Activated naive CD8-positive, alpha-beta T cell treated with anti-CD3 and anti-CD28 coated beads, Interleukin-2, amount 50 U/mL, for 24 hours (primary cell): ENCODE measurements around the gene FRG2B.
"Not testable (repeated sequence)": the region's sequence is repeated elsewhere in the genome, so short reads cannot be mapped to it uniquely, and the experiment has no call there.

ENCODE experiments used
- ATAC-seq: fragments of 150-1000 bp; cut with Tn5 transposase; one replicate; pipeline ENCODE4 v1.10.0; 2021
- DNase-seq: peaks from one replicate; pipeline ENCODE4 v3.0.0; 2021
- H3K27ac Mint-ChIP-seq: one replicate; pipeline ENCODE4 v1.8.0; 2021; ENCODE audit warnings: mild to moderate bottlenecking, mixed read lengths
- H3K27me3 Mint-ChIP-seq: one replicate; pipeline ENCODE4 v1.8.0; 2021; ENCODE audit warnings: mixed read lengths
- H3K36me3 Mint-ChIP-seq: one replicate; pipeline ENCODE4 v1.8.0; 2021; ENCODE audit warnings: low read depth, mixed read lengths
- H3K4me1 Mint-ChIP-seq: one replicate; pipeline ENCODE4 v1.8.0; 2021; ENCODE audit warnings: mixed read lengths
- H3K4me3 Mint-ChIP-seq: one replicate; pipeline ENCODE4 v1.8.0; 2021; ENCODE audit warnings: mild to moderate bottlenecking, moderate library complexity, mixed read lengths
- H3K9me3 Mint-ChIP-seq: one replicate; pipeline ENCODE4 v1.8.0; 2021; ENCODE audit warnings: mixed read lengths

Gene FRG2B

DNA sequence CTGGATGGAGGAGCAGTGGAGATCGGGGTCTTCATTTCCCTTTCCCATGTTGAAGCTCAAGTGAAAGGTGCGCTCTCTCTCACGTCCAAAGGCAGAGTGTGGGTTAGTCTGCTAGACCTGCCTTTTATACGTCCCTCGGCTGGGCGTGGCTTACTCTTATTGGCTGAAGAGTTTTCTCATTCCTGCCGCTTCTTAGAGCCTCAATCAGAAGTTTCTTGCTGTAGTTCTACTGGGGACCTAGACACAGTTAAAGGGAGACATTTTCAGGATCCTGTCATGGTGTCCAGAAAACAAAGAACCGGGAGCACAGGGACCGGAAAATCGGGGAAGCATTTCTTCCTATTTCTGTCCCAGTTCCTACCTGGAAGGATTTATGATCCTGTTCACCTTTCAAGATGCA is at the start of gene FRG2B:
Gene FRG2B (minus strand): TSS at position 101 of the 400 bp plus-strand sequence. CDS start 53 bp downstream, at position 48.
- not testable (repeated sequence) for DNase-seq, H3K9me3 Mint-ChIP-seq, H3K4me3 Mint-ChIP-seq, H3K36me3 Mint-ChIP-seq, H3K27me3 Mint-ChIP-seq, H3K27ac Mint-ChIP-seq, H3K4me1 Mint-ChIP-seq, ATAC-seq

GRCh38 chr10:133667446-133667845 is 40.9 kb upstream of the FRG2B start:
- not testable (repeated sequence) for DNase-seq, ATAC-seq, H3K27ac Mint-ChIP-seq, H3K9me3 Mint-ChIP-seq, H3K4me3 Mint-ChIP-seq, H3K4me1 Mint-ChIP-seq, H3K36me3 Mint-ChIP-seq
- H3K27me3 Mint-ChIP-seq: peaks cover 14% of the 10 kb centered on the region

DNA sequence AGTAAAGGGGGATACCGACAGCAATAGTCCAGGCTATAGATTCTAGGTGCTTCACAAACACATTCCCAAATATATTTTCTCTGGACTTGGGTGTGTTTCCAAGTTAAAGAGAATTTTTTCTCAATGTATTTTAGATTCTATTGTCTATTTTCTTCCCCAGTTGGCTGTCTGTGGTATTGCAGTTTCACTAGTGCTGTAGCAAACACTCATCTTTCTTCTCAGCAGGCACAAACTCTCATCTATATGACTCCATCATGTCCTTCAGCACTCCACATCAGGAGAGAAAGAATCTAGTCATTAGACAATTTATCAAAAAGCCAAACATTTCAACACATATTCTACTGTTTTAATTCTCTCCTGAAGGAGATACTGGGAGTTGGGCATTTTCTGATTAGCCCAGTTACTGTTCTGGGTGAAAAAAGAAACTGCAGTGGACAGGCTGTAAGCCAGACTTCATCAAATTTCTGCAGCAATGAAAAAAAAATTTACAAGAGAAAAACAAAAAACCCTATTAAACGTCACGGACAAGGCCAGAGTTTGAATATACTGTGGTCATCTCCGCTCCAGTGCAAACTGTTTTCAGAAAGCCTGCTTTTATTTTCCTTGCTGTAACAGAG is 37.1 kb upstream of the FRG2B start:
- not testable (repeated sequence) for H3K27ac Mint-ChIP-seq, ATAC-seq, H3K9me3 Mint-ChIP-seq, H3K4me3 Mint-ChIP-seq, DNase-seq, H3K36me3 Mint-ChIP-seq, H3K4me1 Mint-ChIP-seq
- H3K27me3 Mint-ChIP-seq: peaks cover 20% of the 10 kb centered on the region

DNA sequence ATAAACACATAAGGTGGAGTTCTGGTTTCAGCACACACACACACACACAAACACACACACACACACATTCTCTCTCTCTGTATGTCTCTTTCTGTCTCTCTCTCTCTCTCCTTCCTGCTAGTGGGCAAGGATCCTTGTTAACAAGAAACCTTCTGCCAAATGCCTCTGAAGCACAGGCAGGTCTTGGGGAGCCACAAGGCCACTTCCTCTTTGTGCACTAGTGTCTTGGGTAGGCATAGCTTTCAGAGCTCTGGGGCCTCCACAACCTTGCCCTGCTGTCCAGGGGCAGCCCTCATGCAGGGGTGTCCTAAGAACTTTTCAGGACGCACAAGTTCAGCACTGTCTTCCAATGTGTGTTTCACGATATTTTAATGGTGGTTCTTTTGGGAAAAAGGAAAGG is 34.5 kb upstream of the FRG2B start:
- H3K4me1 Mint-ChIP-seq, H3K4me3 Mint-ChIP-seq, H3K36me3 Mint-ChIP-seq, ATAC-seq, H3K9me3 Mint-ChIP-seq, H3K27ac Mint-ChIP-seq, DNase-seq: not testable (repeated sequence)
- H3K27me3 Mint-ChIP-seq: peaks cover 20% of the 10 kb centered on the region

- not testable (repeated sequence) for DNase-seq, H3K4me3 Mint-ChIP-seq, H3K36me3 Mint-ChIP-seq, H3K9me3 Mint-ChIP-seq, ATAC-seq, H3K27ac Mint-ChIP-seq, H3K4me1 Mint-ChIP-seq
- H3K27me3 Mint-ChIP-seq: peaks cover 22% of the 10 kb centered on the region
Measured at GRCh38 chr10:133660516-133660915, 33.9 kb upstream of the FRG2B start.

DNA sequence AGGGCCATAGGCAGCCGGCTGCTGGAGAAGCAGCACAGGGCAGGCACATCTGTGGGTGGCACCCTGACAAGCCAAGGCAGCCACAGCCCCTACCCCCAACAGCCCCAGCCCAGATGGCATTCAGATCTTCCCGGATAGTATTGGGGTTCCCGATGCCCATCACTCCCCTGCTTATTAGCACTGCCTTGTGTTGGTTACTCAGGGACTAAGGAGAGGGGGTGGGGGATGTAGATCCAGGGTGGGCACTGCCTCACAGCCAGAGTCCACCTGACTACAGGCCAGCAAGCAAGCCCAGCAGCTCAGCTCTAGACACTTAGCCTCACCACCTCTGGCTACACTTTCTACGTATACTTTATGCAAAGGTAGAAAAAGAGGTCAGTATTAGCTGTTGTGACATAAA is 30.7 kb upstream of the FRG2B start:
- H3K27ac Mint-ChIP-seq, ATAC-seq, H3K9me3 Mint-ChIP-seq, H3K36me3 Mint-ChIP-seq, H3K4me3 Mint-ChIP-seq, DNase-seq, H3K4me1 Mint-ChIP-seq, H3K27me3 Mint-ChIP-seq: not testable (repeated sequence)

GRCh38 chr10:133648872-133649455 is 22.4 kb upstream of the FRG2B start:
- not testable (repeated sequence) for H3K27me3 Mint-ChIP-seq, DNase-seq, H3K4me1 Mint-ChIP-seq, H3K36me3 Mint-ChIP-seq, H3K4me3 Mint-ChIP-seq, H3K27ac Mint-ChIP-seq, H3K9me3 Mint-ChIP-seq, ATAC-seq

DNA sequence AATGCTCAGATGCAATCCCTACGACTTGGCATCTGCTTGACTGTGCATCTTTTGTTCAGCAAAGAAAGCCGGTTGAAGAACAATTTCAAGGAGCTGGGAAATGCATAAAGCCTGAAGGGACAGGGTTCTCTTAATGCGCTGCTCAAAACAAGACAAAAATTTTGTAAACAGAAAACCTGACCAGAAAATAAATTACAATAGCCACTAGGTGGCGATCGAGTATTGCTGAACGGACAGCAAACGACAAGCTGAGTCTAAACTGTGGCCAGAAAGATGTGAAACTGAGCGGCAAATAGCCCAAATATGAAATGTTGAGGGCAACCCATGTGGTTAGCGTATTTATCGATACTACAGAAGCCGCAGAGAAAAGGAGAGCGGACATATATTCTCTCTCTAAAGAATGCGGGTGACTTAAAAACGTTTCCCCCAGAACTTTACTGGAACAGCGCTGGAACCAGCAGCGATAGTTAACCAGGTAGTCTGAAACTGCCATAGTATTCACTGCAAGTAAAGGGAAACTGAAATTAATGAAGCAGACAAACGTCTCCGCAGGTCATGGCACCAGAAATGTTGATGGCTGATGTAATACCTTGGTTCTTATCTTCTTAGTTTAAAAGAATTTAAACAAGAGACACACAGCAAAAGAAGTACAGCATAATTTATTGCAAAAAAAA is 20.6 kb upstream of the FRG2B start:
- H3K36me3 Mint-ChIP-seq, H3K4me3 Mint-ChIP-seq, H3K9me3 Mint-ChIP-seq, H3K27ac Mint-ChIP-seq, H3K4me1 Mint-ChIP-seq, DNase-seq, H3K27me3 Mint-ChIP-seq: not testable (repeated sequence)
- peak; percentile 61 for ATAC-seq

DNA sequence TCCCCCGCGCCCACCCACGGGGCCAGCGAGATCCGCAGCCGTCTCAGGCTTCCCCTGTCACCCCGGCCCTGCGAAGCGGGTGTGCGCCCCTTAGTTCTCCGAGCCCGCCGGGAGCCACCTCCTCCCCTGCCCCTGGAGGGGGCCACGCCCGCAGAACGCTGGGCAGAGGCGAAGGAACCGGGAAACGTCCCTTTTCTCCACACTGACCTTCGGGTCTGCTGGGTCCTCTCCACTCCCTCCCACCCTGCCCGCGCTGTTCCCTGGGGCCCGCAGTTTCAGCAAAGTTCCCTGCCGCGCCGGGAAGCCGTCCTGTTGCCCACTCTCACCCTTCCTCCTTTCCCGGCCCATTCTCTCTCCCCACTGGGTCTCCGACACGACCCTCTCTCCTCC is 11.2 kb upstream of the FRG2B start:
- not testable (repeated sequence) for H3K4me3 Mint-ChIP-seq, H3K4me1 Mint-ChIP-seq, DNase-seq, ATAC-seq, H3K9me3 Mint-ChIP-seq, H3K27ac Mint-ChIP-seq, H3K27me3 Mint-ChIP-seq, H3K36me3 Mint-ChIP-seq

DNA sequence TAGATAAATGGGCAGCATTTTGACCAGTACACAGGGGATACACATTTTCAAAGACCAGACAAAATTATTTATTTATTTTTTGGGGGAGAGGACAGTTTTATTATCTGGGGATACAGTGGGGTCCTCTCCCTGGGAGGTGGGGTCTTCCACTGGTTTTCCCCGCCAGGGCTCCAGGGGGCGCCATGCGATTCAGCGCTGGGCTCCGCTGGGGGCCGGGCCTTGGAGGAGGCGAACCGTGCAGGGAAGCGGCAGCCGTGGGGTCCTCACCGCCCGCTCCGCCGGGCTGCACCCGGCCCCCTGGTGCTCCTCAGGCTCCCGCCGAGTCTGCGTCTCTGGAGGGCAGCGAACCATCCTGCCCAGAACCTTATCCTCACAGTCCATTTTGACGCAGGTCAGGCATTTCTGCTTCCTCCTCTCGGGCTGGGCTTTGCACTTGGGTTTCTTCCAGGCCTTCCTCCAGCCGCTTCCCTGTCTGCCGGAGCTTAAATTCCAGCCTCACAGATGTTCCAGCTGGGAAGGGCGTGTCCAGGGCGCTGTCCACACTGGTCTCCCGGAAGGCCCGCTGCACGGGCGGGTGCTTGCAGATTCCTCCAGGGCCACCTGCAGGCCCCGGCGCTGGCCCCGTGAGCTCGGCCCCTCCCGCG is 10.7 kb upstream of the FRG2B start:
- peak; percentile 34 for DNase-seq
- H3K9me3 Mint-ChIP-seq, H3K36me3 Mint-ChIP-seq, H3K4me1 Mint-ChIP-seq, H3K4me3 Mint-ChIP-seq, H3K27ac Mint-ChIP-seq, H3K27me3 Mint-ChIP-seq: not testable (repeated sequence)
- peak; percentile 43 for ATAC-seq

DNA sequence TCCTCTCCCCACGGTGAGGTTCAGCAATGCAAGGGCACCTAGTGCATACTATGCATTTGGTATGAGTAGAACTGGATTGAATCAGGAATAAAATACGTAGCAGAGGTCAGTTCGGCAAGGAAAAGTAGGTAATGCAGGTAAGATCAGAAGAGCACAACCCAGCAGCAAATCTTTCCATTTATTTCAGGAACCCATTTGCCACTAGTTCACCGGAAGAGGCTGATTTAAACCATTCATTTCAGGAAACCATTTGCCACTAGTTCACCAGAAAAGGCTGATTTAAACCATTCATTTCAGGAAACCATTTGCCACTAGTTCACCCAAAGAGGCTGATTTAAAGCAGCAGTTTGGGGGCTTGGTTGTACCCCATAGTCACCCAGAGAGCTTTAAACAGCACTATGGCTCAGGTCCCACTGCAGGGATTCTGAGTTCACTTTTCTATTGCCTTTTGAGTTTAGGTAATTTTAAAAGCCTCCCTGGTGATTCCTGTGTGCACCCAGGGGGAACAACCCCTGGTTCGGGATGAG is 4.2 kb upstream of the FRG2B start:
- H3K4me1 Mint-ChIP-seq, H3K27ac Mint-ChIP-seq, H3K36me3 Mint-ChIP-seq, DNase-seq, H3K9me3 Mint-ChIP-seq, H3K4me3 Mint-ChIP-seq, H3K27me3 Mint-ChIP-seq: not testable (repeated sequence)
- ATAC-seq: peak; percentile 40

DNA sequence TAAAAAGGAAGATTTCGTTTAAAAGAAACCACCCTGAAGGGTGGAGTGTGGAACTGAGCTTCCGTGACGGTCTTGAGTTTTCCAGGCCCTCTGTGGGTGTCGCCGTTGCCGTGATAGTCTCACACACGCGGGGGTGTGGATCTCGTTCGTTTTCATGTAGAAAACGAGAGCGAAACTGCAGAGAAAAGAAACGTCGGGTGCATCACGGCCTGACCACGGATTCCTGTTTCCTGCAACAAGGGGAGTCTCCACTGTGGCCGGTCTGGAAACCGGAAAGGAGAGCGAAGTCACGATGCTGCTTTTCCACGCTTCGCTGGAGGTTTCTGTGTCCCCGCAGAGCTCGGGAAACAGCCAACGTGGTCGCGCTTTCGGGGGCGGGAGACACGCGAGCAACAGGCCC is 4.1 kb downstream of the FRG2B start:
- not testable (repeated sequence) for ATAC-seq, DNase-seq, H3K27ac Mint-ChIP-seq, H3K9me3 Mint-ChIP-seq, H3K4me3 Mint-ChIP-seq, H3K4me1 Mint-ChIP-seq, H3K36me3 Mint-ChIP-seq
- H3K27me3 Mint-ChIP-seq: peaks cover 17% of the 10 kb centered on the region

DNA sequence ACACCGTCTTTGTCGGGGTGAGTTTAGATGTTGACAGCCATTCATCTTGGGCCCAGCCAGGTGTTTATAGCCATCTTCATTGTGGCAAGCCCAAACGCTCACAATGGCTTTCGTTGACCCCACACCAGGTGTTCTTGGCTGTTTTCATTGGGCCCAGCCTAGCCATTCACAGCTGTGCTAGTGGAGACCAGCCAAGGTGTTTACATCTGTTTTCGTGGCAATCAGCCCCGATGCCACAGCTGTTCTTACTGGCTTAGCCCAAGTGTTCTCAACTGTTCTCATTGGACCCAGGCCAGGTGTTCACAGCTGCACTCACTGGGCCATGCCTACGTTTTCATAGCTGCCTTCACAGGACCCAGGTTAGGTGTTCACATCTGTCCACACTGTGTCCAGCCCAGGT is 7.7 kb downstream of the FRG2B start:
- Mint-ChIP-seq H3K27ac (no peak overlapping the region), H3K36me3 (peaks cover 3% of the 10 kb centered on the region), H3K4me1 (peaks cover 6% of the 10 kb centered on the region), H3K4me3 (no peak overlapping the region), H3K27me3 (peaks cover 17% of the 10 kb centered on the region), H3K9me3 (no peaks in the 10 kb centered on the region)
- no peak for ATAC-seq
- no peak for DNase-seq

DNA sequence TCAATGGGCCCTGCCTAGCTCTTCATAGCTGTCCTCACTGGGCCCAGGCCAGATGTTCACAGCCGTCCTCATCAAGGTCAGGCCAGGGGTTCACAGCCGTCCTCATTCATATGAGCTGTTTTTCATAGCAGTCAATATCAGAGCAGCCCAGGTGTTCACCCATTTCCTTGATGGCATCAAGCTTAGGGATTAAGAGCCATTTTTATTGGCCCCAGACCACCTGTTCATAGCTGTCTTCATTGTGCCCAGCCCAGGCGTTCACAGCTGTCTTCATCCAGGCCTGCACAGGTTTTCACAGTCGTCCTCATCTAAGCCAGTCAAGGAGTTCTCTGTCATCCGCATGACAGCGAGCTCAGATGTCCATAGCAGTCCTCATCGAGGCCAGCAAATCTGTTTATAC is 9.4 kb downstream of the FRG2B start:
- peaks cover 3% of the 10 kb centered on the region for H3K4me1 Mint-ChIP-seq
- no peak overlapping the region for H3K27ac Mint-ChIP-seq
- H3K4me3 Mint-ChIP-seq: no peak overlapping the region
- peaks cover 13% of the 10 kb centered on the region for H3K27me3 Mint-ChIP-seq
- no peak for DNase-seq
- H3K36me3 Mint-ChIP-seq: peaks cover 1% of the 10 kb centered on the region
- ATAC-seq: no peak
- H3K9me3 Mint-ChIP-seq: no peaks in the 10 kb centered on the region
